GM23248 (cell line): ENCODE measurements around the gene MDP1.

Source experiments
- EZH2 ChIP-seq: fragments of 200-600 bp; sonication (generic); IDR thresholded peaks from 2 replicates; pipeline ENCODE4 v1.6.1; 2018; ENCODE audit warnings: antibody characterized with exemption, mild to moderate bottlenecking; ENCODE audit not compliant: insufficient read depth, poor library complexity, severe bottlenecking
- EZH2phosphoT487 ChIP-seq: fragments of 200-600 bp; sonication (generic); IDR thresholded peaks from 2 replicates; pipeline ENCODE4 v1.6.1; 2018; ENCODE audit warnings: antibody characterized with exemption, moderate library complexity, mild to moderate bottlenecking, low read depth; ENCODE audit not compliant: insufficient read depth

- TF ChIP-seq EZH2phosphoT487 (no peak), EZH2 (no peak)
Measured at GRCh38 chr14:24188251-24189058, 27.4 kb downstream of the MDP1 start, which contains the start of gene IPO4.
